HG02763 (cell line): Measurements from ENCODE around the gene VSIG10L.

Source experiments
- ATAC-seq: cut with Tn5 transposase; IDR thresholded peaks from one replicate; pipeline ENCODE4 v1.9.1; 2021; ENCODE audit warnings: mild to moderate bottlenecking, moderate library complexity; ENCODE audit not compliant: unreplicated experiment

The VSIG10L gene

DNA sequence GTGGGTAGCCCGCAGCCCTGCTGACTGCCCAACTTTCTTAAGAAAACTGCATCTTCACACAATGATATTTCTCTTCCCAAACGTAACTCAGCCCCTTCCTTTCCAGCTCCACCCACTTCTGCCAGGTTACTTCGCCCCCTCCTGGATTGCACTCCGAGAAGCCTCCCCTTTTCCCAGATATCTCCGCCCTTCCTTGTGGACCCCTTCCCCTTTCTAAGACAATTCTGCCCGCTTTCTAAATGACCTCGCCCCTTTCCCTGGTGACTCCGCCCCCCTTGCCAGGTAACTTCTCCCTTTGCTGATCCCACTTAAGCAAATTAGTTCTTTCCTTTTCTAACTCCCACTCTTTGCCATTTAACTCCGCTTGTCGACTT lies 2.6 kb downstream of the VSIG10L start:
- no peak for ATAC-seq

DNA sequence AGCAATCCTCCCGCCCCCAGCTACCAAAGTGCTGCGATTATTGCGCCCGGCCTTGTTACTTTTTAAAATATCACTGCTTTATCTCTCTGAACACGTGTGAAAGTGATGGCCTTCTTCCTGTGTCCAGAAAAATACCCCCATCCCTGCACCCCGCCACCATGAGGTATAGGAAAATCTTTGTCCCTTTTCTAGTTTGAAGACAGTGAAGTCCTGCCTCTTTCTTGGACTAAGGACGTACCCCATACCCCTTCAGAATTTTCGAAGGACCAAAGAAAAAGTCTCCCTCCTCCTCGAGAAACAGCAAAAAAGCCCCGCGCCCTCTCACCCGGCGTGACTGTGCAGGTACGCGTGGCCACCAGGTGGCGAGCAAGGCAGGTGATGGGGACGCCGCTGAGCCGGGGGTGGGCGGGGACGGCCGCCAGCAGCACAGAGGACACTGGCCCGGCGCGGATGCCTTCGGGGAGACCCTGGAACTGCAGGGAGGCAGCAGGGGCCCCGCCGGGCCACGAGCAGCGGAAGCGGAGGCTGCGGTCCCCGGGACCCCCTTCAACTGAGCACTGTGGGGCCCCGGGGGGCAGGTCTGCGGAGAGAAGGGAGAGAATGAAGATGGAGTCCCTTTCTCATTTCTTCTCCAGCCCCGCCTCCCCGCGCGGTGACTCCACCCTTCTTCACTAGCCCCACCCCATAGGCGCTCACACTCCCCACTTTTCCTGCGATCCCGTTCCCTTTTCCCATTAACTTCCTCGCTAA lies 3.2 kb downstream of the VSIG10L start:
- ATAC-seq = no peak

DNA sequence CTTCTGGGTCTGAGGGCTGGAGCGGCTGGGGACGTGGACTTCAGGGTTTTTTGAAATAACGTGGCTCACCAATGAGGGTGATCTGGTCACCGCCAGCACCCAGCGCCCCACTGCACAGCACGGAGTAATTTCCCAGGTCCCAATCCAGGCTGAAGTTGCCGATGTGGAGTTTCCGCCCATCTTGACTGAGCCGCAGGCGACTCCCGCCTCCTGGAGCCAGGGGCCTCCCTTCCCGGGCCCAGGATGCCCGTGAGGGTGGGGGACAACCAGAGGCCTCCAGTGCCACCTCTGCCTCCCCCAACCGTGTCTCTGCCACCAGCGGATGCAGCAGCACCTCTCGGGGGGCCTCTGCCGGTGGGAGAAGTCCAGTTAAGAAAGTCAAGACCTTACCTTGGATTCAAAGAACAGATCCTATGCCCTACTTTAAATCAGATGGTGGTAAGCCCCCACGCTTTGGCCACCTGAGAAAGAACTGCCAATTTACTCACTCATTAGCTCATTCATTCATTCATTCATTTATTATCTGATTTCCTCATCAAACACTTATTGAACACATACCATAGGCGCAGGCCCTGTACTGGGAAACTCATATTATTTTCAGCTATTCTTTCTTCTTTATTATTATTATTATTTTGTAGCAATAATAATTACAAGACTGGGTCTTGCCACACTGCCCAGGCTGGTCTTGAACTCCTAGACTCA lies 3.9 kb downstream of the VSIG10L start:
- ATAC-seq = no peak

DNA sequence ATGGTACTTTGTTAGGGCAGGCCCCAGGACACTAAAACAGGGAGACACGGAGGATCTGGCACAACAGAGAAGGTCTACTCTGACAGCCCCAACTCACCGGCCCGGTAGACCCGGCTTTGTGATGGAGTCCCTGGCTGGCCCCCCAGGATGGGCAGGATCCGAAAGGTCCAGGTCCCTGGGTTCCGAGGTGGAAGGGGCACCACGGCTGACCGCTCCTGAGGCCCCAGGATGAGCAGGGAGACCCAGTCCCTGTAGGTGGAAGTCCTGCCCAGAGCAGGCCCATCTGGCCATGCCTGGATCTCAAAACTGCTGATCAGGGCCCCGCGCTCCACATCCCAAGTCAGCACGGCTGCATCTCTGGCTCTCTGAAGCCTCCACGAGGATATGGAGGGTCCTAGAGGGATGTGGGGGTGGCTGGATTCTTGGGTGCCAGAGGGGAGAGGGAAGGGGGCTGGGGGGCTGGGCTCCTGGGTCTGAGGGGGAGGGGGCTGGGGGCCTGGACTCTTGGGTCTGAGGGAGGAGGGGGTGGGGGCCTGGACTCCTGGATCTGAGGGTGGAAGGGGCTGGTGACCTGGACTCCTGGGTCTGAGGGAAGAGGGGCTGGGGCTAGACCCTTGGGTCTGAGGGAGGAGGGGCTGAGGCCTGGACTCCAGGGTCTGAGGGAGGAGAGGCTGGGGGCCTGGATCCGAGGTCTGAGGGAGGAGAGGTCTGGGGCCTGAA lies 4.6 kb downstream of the VSIG10L start:
- ATAC-seq = no peak

DNA sequence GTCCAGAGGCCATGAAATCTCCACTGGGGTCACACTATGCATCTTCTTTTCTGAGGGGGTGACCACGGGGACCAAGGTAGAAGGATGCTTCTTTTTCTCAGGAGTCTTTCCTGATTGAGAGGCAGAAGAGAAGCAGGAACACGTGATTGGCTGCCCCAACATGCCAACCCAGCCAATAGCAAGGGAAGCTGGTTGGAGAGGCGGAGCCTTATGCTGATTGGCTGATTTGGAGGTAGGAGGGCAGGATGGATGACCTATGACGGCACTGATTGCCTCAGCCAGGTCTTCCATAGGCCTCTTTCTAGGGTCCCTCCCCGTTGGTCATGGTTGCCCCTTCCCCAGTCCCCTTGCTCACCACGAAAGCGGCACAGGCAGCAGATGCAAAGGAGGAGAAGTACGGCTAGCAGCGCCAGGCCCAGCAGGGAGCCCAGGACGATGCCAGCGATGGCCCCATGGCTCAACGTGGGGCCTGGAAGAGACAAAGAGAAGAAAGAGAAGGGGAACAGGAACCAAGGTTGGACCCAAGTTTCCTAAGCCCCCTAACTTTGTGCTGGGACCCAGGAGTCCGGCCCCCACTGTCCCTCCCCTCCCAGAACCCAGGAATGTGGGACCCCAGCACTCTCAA lies 8.0 kb downstream of the VSIG10L start:
- ATAC-seq = no peak

DNA sequence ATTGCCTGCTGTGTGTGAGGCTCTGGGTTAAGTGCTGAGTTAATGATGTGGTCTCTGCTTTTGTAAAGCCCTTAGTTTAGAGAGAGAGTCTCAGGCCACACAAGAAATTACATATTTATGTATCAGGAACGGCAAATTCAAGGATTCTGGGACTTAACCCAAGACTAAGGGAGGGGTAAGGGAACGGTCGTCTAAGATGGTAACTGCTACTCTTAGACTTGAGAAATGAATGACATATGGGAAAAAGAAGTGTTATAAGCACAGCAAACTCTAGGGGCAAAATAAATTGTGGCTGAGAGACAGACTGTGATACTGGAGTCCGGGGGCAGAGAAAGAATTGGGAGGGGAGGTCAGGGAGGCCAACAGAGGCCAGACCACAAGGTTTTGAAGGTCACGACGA lies 10.2 kb downstream of the VSIG10L start:
- ATAC-seq = no peak

DNA sequence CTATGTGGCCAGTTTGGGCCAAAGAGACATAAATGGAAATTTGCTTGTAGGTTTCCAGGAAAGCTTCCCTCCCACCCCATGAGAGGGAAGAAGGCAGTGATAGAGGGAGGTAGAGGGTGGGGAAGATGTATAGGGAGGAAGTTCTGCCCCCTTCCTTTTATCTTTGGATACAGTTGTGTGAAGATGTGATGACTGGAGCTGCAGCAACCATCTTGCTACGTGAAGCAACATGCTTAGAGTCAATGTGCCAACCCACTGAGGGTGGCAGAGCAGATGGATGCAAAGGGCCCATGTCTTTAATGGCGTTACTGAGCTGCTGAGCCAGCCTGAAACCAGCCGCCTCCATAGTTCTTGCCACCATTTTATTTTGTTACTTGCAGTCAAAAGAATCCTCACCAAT lies 10.7 kb downstream of the VSIG10L start:
- ATAC-seq = no peak

DNA sequence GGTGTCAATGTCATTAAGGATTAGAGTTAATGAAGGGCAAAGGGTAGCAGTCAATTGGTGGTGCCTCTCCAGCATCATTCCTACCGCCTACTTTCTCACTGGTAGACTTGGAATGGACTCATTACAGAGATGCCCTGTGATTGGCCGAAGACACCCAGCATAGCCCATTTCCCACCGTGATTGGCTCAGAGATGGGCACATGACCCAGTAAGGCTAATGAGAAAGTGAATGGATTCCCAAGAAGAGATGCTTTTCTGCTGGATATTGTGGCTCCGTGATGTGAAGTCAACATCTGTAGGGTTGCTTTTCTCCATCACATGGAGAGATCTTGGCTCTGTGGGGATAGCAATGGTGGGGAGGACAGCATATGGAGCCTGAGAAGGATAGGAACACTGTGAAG lies 11.6 kb downstream of the VSIG10L start:
- no peak for ATAC-seq

DNA sequence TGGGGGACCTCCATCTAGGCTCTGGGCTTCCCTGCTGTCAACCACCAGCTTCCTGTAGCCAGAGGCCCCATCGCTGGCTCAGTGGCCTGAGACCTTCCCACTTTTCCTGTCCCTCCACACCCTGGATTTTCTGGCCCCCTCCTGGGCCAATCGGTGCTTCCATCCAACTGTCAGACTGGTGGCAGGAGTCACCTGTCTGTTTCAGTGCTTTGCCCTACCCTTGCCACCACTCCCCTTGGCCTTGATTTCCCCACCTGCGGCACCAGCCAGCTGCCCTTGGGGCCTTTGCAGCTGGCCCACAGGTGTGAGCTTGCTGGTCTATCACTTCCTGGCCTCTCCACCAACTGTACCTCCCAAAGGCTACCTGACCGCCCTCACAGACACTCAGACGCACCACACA lies 12.5 kb downstream of the VSIG10L start:
- no peak for ATAC-seq

DNA sequence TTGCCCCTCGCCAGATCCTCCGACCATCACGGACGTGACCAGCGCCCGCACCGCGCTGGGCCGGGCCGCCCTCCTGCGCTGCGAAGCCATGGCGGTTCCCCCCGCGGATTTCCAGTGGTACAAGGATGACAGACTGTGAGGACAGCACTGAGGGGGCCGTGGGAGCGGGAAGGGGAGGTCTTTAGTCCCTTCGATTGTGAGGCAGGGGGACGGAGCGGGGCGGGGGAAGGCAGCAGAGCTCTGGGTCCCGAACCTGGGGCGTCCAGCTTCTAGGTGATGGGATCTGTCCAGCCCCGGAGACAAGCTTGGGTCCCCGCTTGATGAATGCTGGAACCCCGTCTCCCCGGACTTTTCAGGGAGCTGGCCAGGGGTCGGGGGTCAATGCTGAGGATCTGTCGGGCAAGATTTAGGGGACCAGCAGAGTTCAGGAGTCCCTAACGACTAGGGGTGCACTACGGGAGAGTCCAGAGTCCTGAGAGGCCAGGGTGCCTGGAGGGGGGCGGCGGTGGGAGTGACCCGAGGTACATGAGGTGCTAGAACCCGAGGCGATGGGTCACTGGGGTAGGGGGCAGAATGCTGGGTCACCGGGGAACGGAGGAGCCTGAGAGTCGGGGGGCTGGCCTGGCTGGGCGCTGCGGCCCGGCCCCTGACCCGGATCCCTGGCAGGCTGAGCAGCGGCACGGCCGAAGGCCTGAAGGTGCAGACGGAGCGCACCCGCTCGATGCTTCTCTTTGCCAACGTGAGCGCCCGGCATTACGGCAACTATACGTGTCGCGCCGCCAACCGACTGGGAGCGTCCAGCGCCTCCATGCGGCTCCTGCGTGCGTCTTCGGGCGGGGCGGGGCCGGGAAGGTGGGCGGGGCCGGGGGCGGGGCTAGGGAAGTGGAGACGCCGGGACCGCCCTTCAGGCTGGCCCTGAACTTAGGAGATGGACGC lies 14.6 kb downstream of the VSIG10L start:
- no peak for ATAC-seq

DNA sequence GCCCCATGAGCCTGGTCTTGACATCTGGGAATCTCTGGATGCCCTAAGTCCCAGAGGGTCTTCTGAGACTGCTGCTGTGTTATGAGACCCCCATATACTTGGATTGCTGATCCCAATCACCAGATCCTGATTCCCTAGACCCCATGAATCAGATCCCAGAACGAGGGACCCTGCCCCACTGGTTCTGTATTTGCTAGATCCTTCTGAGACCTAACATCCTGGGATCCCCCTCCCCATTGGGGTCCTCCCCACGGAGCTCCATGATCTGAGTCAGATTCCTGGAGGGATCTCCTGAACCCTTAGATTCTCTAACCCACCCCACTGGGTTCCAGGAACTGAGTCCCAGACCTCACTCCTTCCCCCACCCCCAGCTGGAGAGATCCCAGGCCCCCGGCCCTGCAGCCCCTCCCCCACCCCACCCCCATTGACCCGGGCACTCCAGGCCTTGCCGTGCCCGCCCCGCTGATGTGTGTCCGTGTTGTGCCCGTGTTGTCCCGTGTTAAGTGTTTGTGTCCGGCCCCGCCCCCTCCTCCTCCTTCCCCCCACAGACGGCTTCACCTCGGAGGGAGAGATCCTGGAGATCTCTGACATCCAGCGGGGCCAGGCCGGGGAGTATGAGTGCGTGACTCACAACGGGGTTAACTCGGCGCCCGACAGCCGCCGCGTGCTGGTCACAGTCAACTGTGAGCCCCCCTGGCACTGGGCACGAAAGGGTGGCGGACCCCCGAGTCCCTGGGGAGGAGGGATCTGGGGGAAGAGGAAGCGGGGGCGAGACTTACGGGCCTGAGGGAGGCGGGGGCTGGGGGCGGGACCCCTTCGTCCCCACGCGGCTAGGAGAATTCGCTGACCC lies 15.5 kb downstream of the VSIG10L start:
- ATAC-seq = no peak

DNA sequence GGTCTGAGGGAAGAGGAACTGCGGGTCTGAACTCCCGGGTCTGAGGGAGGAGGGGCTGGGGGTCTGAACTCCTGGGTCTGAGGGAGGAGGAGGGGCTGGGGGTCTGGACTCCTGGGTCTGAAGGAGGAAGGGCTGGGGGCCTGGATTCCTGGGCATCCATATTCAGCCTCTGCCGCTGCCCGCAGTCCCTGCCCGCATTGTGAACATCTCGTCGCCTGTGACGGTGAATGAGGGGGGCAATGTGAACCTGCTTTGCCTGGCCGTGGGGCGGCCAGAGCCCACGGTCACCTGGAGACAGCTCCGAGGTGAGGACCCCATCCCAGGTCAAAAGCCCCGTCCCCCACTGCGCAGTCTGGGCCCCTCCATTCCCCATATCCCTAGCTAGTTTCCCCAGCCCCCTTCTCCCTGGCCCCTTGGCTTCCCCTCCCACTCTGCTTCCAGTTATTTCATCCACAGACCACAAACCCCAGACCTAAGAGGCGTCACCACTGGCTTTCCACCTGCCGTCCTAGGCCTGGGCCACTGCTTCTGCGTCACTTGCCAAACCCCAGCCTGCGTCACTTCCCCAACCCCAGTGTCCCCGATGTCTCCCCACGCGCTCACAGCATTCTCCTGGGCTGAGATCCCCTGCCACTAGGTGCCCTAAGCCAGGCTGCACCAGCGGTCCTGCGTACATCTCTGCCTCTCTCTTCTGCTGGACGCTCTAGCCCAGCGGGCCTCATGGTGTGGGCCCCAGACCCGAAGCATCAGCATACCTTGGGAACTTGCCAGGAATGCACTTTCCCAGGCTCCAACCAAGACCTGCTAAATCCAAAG lies 16.6 kb downstream of the VSIG10L start:
- ATAC-seq = no peak

DNA sequence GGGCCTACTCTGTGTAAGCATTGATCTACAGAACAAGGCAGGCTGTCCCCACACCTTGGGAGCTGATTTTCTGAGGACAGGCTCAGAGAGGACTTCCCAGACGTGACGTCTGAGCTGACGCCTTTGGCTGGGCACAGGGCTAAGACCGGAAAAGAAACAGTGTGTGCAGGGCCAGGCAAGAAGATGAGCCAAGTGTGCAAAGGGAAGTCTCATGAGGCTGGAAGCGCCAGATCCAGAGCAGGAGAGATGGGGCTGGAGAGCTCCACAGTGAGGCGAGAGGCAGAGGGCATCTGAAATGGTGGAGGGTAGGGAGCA lies 17.8 kb downstream of the VSIG10L start:
- ATAC-seq = no peak

DNA sequence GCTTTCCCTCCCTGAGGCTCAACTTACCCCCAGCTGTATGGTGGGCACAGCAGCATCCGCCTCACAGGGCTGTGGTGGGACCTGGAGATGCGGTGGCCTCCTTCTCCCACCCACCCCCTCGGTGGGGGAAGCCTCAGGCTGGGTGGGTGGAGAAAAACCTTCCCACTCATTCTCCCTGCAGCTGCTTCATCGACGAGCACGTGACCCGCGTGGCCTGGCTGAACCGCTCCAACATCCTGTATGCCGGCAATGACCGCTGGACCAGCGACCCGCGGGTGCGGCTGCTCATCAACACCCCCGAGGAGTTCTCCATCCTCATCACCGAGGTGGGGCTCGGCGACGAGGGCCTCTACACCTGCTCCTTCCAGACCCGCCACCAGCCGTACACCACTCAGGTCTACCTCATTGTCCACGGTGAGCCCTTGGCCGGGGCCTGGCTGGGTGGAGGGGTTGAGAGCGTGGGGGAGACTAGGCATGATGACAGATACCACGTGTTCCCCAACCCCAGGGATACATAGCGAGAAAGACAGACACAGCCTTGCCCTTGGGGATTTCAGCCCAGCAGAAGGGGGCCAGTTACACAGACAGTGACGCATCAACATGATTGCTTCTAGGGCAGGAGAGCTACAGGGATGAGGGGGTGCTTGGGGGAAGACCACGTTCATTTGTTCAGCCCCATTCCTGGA lies 18.3 kb downstream of the VSIG10L start:
- no peak for ATAC-seq

DNA sequence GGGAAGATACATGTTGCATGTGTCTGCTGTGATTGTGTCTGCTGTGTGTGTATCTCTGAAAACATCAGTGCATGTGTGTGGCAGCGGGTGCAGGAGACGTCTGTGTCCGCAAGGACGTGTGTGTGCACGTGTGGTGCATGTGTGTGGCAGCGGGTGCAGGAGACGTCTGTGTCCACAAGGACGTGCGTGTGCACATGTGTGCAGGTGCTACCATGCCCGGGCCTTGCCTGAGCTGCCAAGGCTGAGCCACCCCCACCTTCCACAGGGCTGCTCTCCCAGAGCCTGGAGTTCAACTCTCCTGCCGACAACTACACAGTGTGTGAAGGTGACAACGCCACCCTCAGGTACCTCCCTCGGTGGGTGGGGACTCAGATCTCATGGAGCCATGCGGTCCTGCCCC lies 20.1 kb downstream of the VSIG10L start:
- no peak for ATAC-seq

DNA sequence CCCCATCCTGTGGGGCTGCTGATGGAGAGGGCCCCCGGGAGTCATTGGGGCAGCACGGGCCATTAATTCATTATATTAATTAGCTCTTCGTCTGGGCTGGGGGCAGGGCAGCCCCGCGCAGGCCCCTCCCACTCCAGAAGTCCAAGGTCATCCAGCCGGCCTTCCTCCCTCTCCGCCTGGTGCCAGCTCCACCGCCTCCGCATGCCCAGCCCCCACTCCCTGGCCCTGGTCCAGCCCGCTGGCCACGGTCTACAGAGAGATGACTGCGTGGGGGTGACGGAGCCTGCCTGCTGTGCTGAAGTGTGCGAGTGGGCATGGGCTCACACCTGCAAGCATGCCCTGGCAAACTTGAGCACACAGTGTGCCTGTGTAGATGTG lies 21.7 kb downstream of the VSIG10L start:
- ATAC-seq = no peak

DNA sequence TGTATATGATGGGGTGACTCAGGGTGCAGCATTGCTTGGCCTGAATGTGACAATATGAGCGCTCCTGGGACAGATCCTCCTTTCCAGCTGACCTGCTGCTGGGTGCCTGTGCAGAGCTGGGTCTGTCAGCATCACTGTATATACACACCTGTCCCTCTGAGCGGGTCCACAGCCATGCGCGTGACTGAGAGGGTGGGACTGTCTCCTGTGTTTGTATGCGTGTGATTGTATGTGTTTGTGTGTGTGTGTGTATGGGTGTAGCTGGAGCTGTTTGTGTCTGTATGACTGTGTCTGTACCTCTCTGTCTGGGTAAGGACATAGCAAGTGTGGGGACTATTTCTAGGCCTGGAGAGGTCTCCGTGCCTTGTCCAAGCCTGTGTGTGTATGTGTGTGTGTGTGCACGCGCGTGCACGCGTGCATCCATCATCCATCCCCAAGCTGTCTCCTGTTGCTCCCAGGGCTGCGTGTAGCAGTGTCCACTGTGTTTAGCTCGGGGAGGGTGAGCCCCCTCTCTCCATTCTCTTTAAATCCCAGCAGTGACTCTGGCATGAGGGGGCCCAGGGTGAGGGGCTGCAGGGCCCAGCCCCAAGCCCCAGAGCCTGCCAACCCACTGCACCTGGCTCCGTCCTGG lies 22.2 kb downstream of the VSIG10L start:
- ATAC-seq = no peak
